Measurements from ENCODE around the gene VSNL1.

Gene VSNL1

DNA sequence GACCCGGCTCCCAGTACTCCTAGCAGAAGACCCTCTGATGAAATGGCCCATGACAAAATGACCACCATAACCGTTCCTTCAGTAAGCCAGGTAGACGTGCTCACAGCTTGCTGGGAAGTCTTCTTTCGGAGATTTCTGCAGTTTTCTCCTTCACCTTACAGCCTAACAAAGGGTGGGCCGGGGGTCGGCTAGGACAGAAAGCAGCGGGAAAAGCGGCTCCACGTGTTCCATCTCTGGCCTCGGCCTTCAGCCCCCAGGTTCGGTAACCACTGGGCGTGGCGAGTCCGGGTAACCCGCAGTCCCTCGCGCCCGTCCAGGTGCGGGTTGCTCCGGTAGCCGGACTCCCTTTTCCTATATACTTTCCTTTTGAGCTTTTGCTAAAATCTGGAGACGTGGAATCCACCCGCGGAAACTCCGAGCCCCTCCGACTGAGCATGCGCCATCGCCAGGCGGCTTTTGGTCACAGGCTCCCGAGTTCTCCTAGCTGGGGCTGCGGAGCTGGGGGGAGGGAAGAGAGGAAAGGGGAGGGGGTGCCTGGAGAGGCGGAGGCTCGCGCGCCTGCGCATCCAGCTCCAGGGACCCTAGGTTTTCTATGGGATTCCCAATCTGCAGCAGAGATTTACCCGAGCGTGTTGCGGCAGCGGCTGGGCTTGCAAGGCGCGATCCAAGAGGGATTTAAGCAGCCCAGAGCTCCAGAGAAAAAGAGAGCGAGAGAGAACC, at the start of gene VSNL1:
Gene VSNL1 (plus strand): TSS at position 604 of the 720 bp plus-strand sequence. CDS start 51,379 bp downstream, outside the sequence.
- TF ChIP-seq, protein P1, sequence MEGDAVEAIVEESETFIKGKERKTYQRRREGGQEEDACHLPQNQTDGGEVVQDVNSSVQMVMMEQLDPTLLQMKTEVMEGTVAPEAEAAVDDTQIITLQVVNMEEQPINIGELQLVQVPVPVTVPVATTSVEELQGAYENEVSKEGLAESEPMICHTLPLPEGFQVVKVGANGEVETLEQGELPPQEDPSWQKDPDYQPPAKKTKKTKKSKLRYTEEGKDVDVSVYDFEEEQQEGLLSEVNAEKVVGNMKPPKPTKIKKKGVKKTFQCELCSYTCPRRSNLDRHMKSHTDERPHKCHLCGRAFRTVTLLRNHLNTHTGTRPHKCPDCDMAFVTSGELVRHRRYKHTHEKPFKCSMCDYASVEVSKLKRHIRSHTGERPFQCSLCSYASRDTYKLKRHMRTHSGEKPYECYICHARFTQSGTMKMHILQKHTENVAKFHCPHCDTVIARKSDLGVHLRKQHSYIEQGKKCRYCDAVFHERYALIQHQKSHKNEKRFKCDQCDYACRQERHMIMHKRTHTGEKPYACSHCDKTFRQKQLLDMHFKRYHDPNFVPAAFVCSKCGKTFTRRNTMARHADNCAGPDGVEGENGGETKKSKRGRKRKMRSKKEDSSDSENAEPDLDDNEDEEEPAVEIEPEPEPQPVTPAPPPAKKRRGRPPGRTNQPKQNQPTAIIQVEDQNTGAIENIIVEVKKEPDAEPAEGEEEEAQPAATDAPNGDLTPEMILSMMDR (conservative IDR thresholded peaks at IDR 0.05): no peak
- H3K27ac ChIP-seq: no peak within 1 kb of the TSS

DNA sequence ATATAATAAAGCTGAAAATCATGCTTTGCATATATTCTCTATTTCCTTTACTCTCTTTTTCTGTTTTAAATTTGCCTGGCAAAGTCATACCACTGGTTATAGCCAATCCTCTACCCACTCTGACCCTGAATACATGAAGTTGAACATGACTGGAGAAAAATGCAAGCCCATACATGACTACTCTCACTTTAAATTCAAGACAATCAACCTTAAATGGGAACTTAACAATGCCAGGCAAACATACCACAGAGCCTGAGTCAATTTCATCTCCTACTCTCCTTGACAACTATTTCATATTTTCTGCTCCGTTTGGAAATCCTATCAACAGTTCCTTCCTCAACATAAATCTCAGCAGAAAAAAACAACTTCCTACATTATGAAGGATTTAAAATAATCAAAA, 44.9 kb upstream of the VSNL1 start:
- H3K27ac ChIP-seq: no peak overlapping the region
- TF ChIP-seq, protein P1 (conservative IDR thresholded peaks at IDR 0.05): no peak

DNA sequence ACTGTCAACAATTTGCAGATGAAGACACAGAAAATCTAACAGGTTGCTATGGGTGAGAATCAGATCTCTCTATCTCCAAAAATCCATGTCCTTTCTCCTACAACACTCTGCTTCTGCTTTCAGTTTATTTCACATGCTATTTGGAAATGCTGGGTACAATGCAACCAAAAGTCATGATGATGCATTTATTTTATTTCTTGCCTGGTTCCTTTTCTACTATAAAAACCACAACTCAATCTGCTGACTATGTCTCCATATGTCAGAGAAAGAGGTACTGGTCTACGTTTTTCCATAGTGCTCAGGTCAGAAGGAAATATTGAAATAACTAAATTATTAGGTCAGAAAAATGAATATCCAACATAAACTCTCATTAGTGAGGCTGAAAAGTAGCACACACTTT, 42.8 kb upstream of the VSNL1 start:
- H3K27ac ChIP-seq: no peak overlapping the region
- TF ChIP-seq, protein P1 (conservative IDR thresholded peaks at IDR 0.05): no peak

- no peak overlapping the region for H3K27ac ChIP-seq
Observed at GRCh38 chr2:17506736-17507616, 33.5 kb upstream of the VSNL1 start.

GRCh38 chr2:17515652-17516051, 24.8 kb upstream of the VSNL1 start:
- no peak overlapping the region for H3K27ac ChIP-seq
- TF ChIP-seq, protein P1 (conservative IDR thresholded peaks at IDR 0.05): no peak

More at GRCh38 chr2:17506736-17507616, 33.5 kb upstream of the VSNL1 start:
- TF ChIP-seq, protein P1 (conservative IDR thresholded peaks at IDR 0.05): no peak

DNA sequence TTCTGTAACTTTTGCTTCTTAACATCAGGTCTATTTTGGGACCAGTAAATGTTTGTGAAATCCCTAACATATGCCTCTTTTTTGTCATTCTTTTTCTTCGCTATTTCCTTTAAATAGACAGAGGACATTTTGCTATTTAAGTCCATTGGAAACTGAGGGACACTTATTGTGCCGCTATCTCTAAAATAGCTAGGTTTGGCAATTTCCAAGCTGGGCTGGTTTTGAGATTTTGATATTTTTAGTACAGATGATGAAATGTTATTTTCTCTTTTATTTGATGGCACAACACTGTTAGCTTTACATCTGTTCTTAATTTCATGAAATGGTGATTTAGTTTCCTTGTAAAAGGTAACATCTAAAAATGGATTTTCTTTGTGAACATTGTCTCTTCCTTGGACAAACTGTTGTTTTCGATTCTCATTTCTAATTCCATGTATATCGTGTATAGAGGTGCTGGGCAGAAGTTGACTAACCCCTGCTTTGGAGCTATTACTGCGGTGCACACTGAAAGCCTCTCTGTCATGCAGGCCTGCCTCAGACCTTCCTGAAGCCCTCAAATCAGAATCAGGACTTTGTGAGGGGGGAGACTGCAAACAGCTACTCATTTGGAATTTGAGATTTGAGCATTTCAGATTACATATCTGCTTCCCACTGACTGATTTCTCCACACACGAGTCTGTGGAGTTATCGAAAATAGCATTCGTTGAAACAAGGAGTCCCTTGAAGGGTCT, 22.9 kb upstream of the VSNL1 start:
- TF ChIP-seq, protein P1 (conservative IDR thresholded peaks at IDR 0.05): no peak
- no peak overlapping the region for H3K27ac ChIP-seq
